ENCODE measurements around the gene MT1B.

DNA sequence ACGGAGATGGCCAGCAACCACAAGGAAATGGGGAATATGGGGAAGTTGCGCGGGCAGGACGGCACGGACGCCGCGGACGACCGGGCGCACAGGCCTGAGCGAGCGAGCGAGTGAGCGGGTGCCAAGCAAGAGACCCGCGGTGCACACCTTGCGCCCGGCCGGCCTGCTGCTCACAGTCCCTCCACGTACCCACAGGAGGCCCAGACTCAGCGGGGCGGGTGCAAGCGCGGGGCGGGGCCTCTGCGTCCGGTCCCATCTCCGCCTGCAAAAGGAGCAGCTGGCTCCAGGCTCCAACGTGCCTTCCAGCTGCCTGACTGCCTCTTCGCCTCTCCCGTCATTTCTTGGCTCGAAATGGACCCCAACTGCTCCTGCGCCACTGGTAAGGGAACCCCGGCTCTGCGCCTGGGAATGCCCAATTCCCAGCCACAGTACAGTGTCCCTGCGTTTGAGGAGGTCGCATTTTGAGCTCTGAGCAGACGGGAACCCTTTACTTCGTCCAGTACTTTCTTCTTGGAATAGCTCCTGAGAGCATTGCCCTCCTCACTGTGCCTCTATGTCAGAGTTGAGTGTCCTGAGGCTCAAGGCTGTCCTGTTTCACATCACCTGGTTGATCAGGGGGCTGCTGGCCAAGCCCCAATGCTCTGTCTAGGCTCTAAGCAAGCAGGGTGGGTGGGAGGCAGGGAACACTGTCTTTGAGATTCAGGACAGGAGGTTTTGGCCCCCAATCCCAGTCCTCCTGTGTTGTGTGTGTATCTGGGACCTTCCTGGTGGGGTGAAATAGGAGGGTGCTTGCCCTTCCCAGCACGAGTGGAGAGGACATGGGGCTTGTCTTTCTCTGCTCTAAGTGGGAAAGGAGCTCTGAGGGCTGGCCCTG lies 34.2 kb upstream of the MT1B start:
- TF ChIP-seq POLR2AphosphoS5 (IDR thresholded peaks at IDR 0.05; ENCODE audit: low read depth, low read length) = no peak
- TF ChIP-seq, protein P1, sequence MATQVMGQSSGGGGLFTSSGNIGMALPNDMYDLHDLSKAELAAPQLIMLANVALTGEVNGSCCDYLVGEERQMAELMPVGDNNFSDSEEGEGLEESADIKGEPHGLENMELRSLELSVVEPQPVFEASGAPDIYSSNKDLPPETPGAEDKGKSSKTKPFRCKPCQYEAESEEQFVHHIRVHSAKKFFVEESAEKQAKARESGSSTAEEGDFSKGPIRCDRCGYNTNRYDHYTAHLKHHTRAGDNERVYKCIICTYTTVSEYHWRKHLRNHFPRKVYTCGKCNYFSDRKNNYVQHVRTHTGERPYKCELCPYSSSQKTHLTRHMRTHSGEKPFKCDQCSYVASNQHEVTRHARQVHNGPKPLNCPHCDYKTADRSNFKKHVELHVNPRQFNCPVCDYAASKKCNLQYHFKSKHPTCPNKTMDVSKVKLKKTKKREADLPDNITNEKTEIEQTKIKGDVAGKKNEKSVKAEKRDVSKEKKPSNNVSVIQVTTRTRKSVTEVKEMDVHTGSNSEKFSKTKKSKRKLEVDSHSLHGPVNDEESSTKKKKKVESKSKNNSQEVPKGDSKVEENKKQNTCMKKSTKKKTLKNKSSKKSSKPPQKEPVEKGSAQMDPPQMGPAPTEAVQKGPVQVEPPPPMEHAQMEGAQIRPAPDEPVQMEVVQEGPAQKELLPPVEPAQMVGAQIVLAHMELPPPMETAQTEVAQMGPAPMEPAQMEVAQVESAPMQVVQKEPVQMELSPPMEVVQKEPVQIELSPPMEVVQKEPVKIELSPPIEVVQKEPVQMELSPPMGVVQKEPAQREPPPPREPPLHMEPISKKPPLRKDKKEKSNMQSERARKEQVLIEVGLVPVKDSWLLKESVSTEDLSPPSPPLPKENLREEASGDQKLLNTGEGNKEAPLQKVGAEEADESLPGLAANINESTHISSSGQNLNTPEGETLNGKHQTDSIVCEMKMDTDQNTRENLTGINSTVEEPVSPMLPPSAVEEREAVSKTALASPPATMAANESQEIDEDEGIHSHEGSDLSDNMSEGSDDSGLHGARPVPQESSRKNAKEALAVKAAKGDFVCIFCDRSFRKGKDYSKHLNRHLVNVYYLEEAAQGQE (IDR thresholded peaks at IDR 0.05; ENCODE audit: insufficient read depth in 1 of 2, low read depth in 2 of 2, low read length in 2 of 2) = no peak
- TF ChIP-seq TAF1 (IDR thresholded peaks at IDR 0.05; ENCODE audit: borderline replicate concordance, insufficient read depth, low read length) = no peak
- no peak for TF ChIP-seq SIN3A (IDR thresholded peaks at IDR 0.05; ENCODE audit: borderline replicate concordance, insufficient read depth, low read length)
